H1 (cell line): Measurements from ENCODE around the gene ANKS1A. TPM values are rescaled to one million over a fixed set of nuclear protein-coding genes. Genes with fewer than 3 reads are reported as not detected.

Experiments
- ATF3 ChIP-seq: IDR thresholded peaks from 2 replicates; pipeline ENCODE4 v1.6.1; 2011; ENCODE audit warnings: low read depth, mild to moderate bottlenecking, low read length; ENCODE audit not compliant: insufficient read depth
- KDM1A ChIP-seq: fragments of 200-600, 300-600 bp; sonication (generic); IDR thresholded peaks from 2 replicates; pipeline ENCODE4 v1.7.1; 2016; ENCODE audit warnings: mild to moderate bottlenecking, low read length, borderline replicate concordance
- POLR2AphosphoS5 ChIP-seq: IDR thresholded peaks from 2 replicates; pipeline ENCODE4 v1.6.1; 2011; ENCODE audit warnings: low read depth, low read length
- RBBP5 ChIP-seq: IDR thresholded peaks from 2 replicates; pipeline ENCODE4 v1.7.1; 2012; ENCODE audit warnings: low read depth, mild to moderate bottlenecking, inconsistent platforms, low read length, moderate library complexity, borderline replicate concordance
- USF2 ChIP-seq: IDR thresholded peaks from 2 replicates; pipeline ENCODE4 v1.6.1; 2011; ENCODE audit warnings: low read length, improper control_type of control experiment
- polyA plus RNA-seq, 7 experiments: library from polyadenylated mRNA; depleted of rRNA in 3 of 7; stranded (reverse) in 5 of 7; unstranded in 2 of 7; fragments of >200 nt in 5 of 7; fragments of 200-250 nt in 2 of 7; gene quantifications; 1 replicate in 5 of 7; 2 replicates in 1 of 7; 4 replicates in 1 of 7; pipeline versions ENCODE4 v1.2.1 to v1.2.3, GENCODE V29; 2011 to 2013; ENCODE audit warnings: missing spikeins in 2 of 7, mixed read lengths in 2 of 7
- total RNA-seq: library from RNA; stranded (reverse); fragmentation: NEBNext Ultra II Directional; extraction: Animal tissue kit (Norgen Biotek cat#: 25700); gene quantifications from 2 replicates; pipeline ENCODE4 v1.2.1, GENCODE V29; 2021

ANKS1A gene
- total and polyA plus RNA-seq, 2 of the 8 experiments (the other 6 are each of a cell fraction or from before 2014, with no cell fraction given) = 9.8 to 30.9 TPM

- TF ChIP-seq POLR2AphosphoS5 (no peak), USF2 (no peak), RBBP5 (no peak), KDM1A (no peak), ATF3 (no peak)
These were observed 191.1 kb downstream of the ANKS1A start (continued) for GRCh38 chr6:35080016-35080680.
